HepG2 (cell line): Measurements from ENCODE around the gene PAPOLA. TPM values are rescaled to one million over a fixed set of nuclear protein-coding genes. Genes with fewer than 3 reads are reported as not detected.

Experiments used
- BRD4 ChIP-seq: sonication (generic); formaldehyde crosslinking; IDR thresholded peaks from 2 replicates; pipeline ENCODE4 v1.4.0; 2020; ENCODE audit warnings: missing genetic modification reagents
- FOXM1 ChIP-seq: sonication (generic); formaldehyde crosslinking; IDR thresholded peaks from 2 replicates; pipeline ENCODE4 v1.5.0; 2020; ENCODE audit warnings: missing genetic modification reagents
- JARID2 ChIP-seq: sonication (generic); formaldehyde crosslinking; IDR thresholded peaks from 2 replicates; pipeline ENCODE4 v1.8.1; 2023; ENCODE audit warnings: missing genetic modification reagents, inconsistent platforms; ENCODE audit not compliant: insufficient replicate concordance
- MZF1 ChIP-seq: sonication (generic); formaldehyde crosslinking; IDR thresholded peaks from 2 replicates; pipeline ENCODE4 v1.8.1; 2023; ENCODE audit warnings: mild to moderate bottlenecking, missing genetic modification reagents, borderline replicate concordance
- NAIF1 ChIP-seq: sonication (generic); formaldehyde crosslinking; IDR thresholded peaks from 2 replicates; pipeline ENCODE4 v1.5.0; 2020; ENCODE audit warnings: mild to moderate bottlenecking, missing genetic modification reagents, borderline replicate concordance
- ZBED4 ChIP-seq: sonication (generic); formaldehyde crosslinking; IDR thresholded peaks from 2 replicates; pipeline ENCODE4 v1.4.0; 2020; ENCODE audit warnings: missing genetic modification reagents, borderline replicate concordance
- ZBTB14 ChIP-seq: sonication (generic); formaldehyde crosslinking; IDR thresholded peaks from 2 replicates; pipeline ENCODE4 v1.4.0; 2020; ENCODE audit warnings: missing genetic modification reagents
- ZBTB42 ChIP-seq: sonication (generic); formaldehyde crosslinking; IDR thresholded peaks from 2 replicates; pipeline ENCODE4 v1.5.0; 2020; ENCODE audit warnings: mild to moderate bottlenecking, missing genetic modification reagents
- ZEB1 ChIP-seq: IDR thresholded peaks from 2 replicates; pipeline ENCODE4 v1.6.1; 2012; ENCODE audit warnings: mild to moderate bottlenecking, low read depth, inconsistent platforms; ENCODE audit not compliant: insufficient replicate concordance
- ZFP62 ChIP-seq: sonication (generic); formaldehyde crosslinking; IDR thresholded peaks from 2 replicates; pipeline ENCODE4 v1.4.0; 2020; ENCODE audit warnings: missing genetic modification reagents
- ZHX1 ChIP-seq: sonication (generic); formaldehyde crosslinking; IDR thresholded peaks from 2 replicates; pipeline ENCODE4 v1.8.1; 2022; ENCODE audit warnings: low read depth, mild to moderate bottlenecking, missing genetic modification reagents
- ZNF101 ChIP-seq: sonication (generic); formaldehyde crosslinking; IDR thresholded peaks from 2 replicates; pipeline ENCODE4 v1.4.0; 2020; ENCODE audit warnings: mild to moderate bottlenecking, low read depth, missing genetic modification reagents, borderline replicate concordance
- ZNF224 ChIP-seq: sonication (generic); formaldehyde crosslinking; IDR thresholded peaks from 2 replicates; pipeline ENCODE4 v1.5.0; 2020; ENCODE audit warnings: mild to moderate bottlenecking, missing genetic modification reagents
- ZNF33B ChIP-seq: sonication (generic); formaldehyde crosslinking; IDR thresholded peaks from 2 replicates; pipeline ENCODE4 v1.5.1; 2020; ENCODE audit warnings: mild to moderate bottlenecking, missing genetic modification reagents
- ZNF468 ChIP-seq: sonication (generic); formaldehyde crosslinking; IDR thresholded peaks from 2 replicates; pipeline ENCODE4 v1.8.0; 2022; ENCODE audit warnings: mild to moderate bottlenecking, moderate library complexity, missing genetic modification reagents
- ZNF556 ChIP-seq: sonication (generic); formaldehyde crosslinking; IDR thresholded peaks from 2 replicates; pipeline ENCODE4 v1.4.0; 2020; ENCODE audit warnings: mild to moderate bottlenecking, missing genetic modification reagents, borderline replicate concordance
- ZNF878 ChIP-seq: sonication (generic); formaldehyde crosslinking; IDR thresholded peaks from 2 replicates; pipeline ENCODE4 v1.8.1; 2023; ENCODE audit warnings: mild to moderate bottlenecking, missing genetic modification reagents, moderate library complexity
- polyA plus RNA-seq, 8 experiments: library from polyadenylated mRNA; depleted of rRNA in 3 of 8; stranded (reverse) in 7 of 8; unstranded in 1 of 8; fragments of >200 nt; fragmentation: Illumina TruSeq in 4 of 8; extraction: Trizol in 4 of 8; gene quantifications; 2 replicates each; pipeline versions ENCODE4 v1.2.1 to v1.2.3, GENCODE V29; 2011 to 2016; ENCODE audit warnings: low read depth in 4 of 8, missing spikeins in 1 of 8, mixed read lengths in 1 of 8; ENCODE audit not compliant: insufficient read depth in 1 of 8
- total RNA-seq, 5 experiments: library from RNA; depleted of rRNA; stranded (reverse); fragments of >200 nt; fragmentation: Illumina TruSeq; extraction: Trizol; gene quantifications; 2 replicates each; pipeline ENCODE4 v1.2.3, GENCODE V29; 2016; ENCODE audit warnings: low read depth in 1 of 5
- TF ChIP-seq, protein P1 (sequence below): IDR thresholded peaks from 2 replicates; pipeline ENCODE4 v1.6.1; 2016; ENCODE audit warnings: missing biosample characterization, missing genetic modification reagents, low read depth
- TF ChIP-seq, protein P2 (sequence below): sonication (generic); formaldehyde crosslinking; IDR thresholded peaks from 2 replicates; pipeline ENCODE4 v1.4.0; 2020; ENCODE audit warnings: mild to moderate bottlenecking, missing genetic modification reagents

PAPOLA gene
- total and polyA plus RNA-seq, 2 of the 13 experiments (the other 11 are each of a cell fraction or from before 2014, with no cell fraction given): 103 to 151 TPM

GRCh38 chr14:96461950-96462798 lies 40.0 kb upstream of the PAPOLA start (continued):
- TF ChIP-seq ZNF556 (CRISPR knock-in tag): peak; percentile 87; the same call in 1 of the 2 replicates
- TF ChIP-seq, protein P1, sequence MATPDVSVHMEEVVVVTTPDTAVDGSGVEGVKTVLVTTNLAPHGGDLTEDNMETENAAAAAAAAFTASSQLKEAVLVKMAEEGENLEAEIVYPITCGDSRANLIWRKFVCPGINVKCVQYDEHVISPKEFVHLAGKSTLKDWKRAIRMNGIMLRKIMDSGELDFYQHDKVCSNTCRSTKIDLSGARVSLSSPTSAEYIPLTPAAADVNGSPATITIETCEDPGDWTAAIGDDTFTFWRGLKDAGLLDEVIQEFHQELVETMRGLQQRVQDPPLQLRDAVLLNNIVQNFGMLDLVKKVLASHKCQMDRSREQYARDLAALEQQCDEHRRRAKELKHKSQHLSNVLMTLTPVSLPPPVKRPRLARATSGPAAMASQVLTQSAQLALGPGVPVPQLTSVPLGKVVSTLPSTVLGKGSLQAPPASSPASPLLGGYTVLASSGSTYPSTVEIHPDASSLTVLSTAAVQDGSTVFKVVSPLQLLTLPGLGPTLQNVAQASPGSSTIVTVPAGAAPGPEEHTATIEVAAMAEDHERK: no peak
- 0 out of 2 replicates have a peak, but pooled peaks have one; percentile 36 for TF ChIP-seq BRD4 (CRISPR knock-in tag)
- no peak for TF ChIP-seq ZNF224
- TF ChIP-seq ZBTB42 (CRISPR knock-in tag): no peak
- TF ChIP-seq FOXM1 (CRISPR knock-in tag): no peak
- no peak for TF ChIP-seq ZBED4 (CRISPR knock-in tag)
- TF ChIP-seq ZFP62: no peak
- TF ChIP-seq, protein P2, sequence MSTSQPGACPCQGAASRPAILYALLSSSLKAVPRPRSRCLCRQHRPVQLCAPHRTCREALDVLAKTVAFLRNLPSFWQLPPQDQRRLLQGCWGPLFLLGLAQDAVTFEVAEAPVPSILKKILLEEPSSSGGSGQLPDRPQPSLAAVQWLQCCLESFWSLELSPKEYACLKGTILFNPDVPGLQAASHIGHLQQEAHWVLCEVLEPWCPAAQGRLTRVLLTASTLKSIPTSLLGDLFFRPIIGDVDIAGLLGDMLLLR (CRISPR knock-in tag): no peak
- no peak for TF ChIP-seq ZNF878 (CRISPR knock-in tag)
- TF ChIP-seq ZNF468 (CRISPR knock-in tag): no peak
- no peak for TF ChIP-seq ZNF101
- peak; percentile 80 for TF ChIP-seq ZEB1
- no peak for TF ChIP-seq ZBTB14 (CRISPR knock-in tag)
- no peak for TF ChIP-seq ZHX1 (CRISPR knock-in tag)
- TF ChIP-seq JARID2 (CRISPR knock-in tag): no peak
- TF ChIP-seq ZNF33B (CRISPR knock-in tag): no peak
- no peak for TF ChIP-seq NAIF1 (CRISPR knock-in tag)
- no peak for TF ChIP-seq MZF1 (CRISPR knock-in tag)
